Measurements from ENCODE around the gene VPS54. TPM values are rescaled to one million over a fixed set of nuclear protein-coding genes. Genes with fewer than 3 reads are reported as not detected.

Gene VPS54
- polyA plus RNA-seq, 1 donor, result 58.5 TPM

GRCh38 chr2:63914311-63914710, 104.9 kb downstream of the VPS54 start:
- DNase-seq, result no peak

GRCh38 chr2:63903003-63903402, 116.2 kb downstream of the VPS54 start:
- no peak for DNase-seq

- DNase-seq, result no peak
These were observed 117.1 kb downstream of the VPS54 start for GRCh38 chr2:63902149-63902548.

GRCh38 chr2:63899639-63900038, 119.6 kb downstream of the VPS54 start:
- no peak for DNase-seq

GRCh38 chr2:63898839-63899238, 120.4 kb downstream of the VPS54 start:
- DNase-seq, result no peak

GRCh38 chr2:63894167-63894566, 125.1 kb downstream of the VPS54 start:
- no peak for DNase-seq

GRCh38 chr2:63893163-63893562, 126.1 kb downstream of the VPS54 start:
- DNase-seq, result no peak

GRCh38 chr2:63891488-63892030, 127.7 kb downstream of the VPS54 start:
- DNase-seq, result no peak

GRCh38 chr2:63890678-63891077, 128.6 kb downstream of the VPS54 start:
- no peak for DNase-seq

- peak; percentile 52 for DNase-seq
These were observed 130.5 kb downstream of the VPS54 start for GRCh38 chr2:63888490-63889402.

- DNase-seq, result no peak
These were observed 131.2 kb downstream of the VPS54 start for GRCh38 chr2:63888053-63888452.

GRCh38 chr2:63886445-63886844, 132.8 kb downstream of the VPS54 start:
- no peak for DNase-seq

GRCh38 chr2:63882395-63883105, 136.7 kb downstream of the VPS54 start:
- DNase-seq, result no peak

GRCh38 chr2:63881205-63881604, 138.0 kb downstream of the VPS54 start:
- DNase-seq, result no peak

- no peak for DNase-seq
These were observed 138.6 kb downstream of the VPS54 start for GRCh38 chr2:63880625-63881024.

- no peak for DNase-seq
These were observed 139.3 kb downstream of the VPS54 start for GRCh38 chr2:63879876-63880433.

- DNase-seq, result no peak
These were observed 140.7 kb downstream of the VPS54 start for GRCh38 chr2:63878486-63878885.

- no peak for DNase-seq
These were observed 142.9 kb downstream of the VPS54 start for GRCh38 chr2:63876311-63876710.

- no peak for DNase-seq
These were observed 143.5 kb downstream of the VPS54 start for GRCh38 chr2:63875559-63876245.

- DNase-seq, result no peak
These were observed 144.1 kb downstream of the VPS54 start for GRCh38 chr2:63875131-63875527.

GRCh38 chr2:63874204-63875130, 144.8 kb downstream of the VPS54 start:
- DNase-seq, result no peak

All from left kidney (tissue), 2 donors.